Hippocampal formation (tissue), 2 donors: Measurements from ENCODE around the gene SLC6A7.

Source experiments
- DNase-seq, 2 donors: peaks; one replicate each; lab custom pipeline; 2025; lab: John Stamatoyannopoulos, UW

SLC6A7 gene

GRCh38 chr5:150190503-150190979 is 679 bp downstream of the SLC6A7 start:
- DNase-seq, result no peak

DNA sequence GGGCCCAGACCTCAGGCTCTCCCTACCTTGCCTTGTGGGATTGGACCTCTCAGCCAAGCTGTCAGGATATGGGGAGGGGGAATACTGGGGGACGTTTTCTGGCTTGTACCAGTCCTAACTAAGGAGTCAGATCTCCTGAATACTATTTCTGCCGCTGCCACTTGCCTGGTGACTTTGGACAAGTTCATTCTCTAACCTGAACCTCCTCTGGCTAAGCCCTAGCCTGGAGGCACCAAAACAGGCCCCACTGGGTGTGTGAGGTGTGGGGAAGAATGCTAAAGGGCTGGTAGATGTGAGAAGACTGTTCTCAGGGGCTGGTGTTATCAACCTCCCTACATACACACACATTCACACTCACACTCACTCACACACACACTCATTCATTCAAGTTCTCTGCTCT is 1.1 kb downstream of the SLC6A7 start:
- DNase-seq, result no peak

DNA sequence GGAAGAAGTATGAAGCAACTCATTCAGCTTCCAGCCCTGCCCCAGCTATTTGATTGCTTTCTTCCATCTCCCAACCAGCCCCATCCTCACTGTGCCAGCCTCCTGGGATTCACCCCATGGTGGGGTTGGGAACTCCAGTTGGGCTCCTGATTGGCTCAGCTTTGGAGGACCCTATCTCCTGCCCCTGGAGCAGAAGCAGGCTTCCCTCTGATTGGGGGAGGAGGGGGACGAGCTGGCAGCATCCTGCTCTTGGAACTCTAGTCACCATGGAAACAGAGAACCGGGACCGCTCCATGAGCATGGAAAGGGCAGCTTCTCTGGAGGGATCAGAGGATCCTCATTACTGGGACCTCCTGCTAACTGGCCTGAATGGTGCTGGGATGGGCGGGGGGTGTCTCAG is 2.6 kb downstream of the SLC6A7 start:
- DNase-seq, result no peak

DNA sequence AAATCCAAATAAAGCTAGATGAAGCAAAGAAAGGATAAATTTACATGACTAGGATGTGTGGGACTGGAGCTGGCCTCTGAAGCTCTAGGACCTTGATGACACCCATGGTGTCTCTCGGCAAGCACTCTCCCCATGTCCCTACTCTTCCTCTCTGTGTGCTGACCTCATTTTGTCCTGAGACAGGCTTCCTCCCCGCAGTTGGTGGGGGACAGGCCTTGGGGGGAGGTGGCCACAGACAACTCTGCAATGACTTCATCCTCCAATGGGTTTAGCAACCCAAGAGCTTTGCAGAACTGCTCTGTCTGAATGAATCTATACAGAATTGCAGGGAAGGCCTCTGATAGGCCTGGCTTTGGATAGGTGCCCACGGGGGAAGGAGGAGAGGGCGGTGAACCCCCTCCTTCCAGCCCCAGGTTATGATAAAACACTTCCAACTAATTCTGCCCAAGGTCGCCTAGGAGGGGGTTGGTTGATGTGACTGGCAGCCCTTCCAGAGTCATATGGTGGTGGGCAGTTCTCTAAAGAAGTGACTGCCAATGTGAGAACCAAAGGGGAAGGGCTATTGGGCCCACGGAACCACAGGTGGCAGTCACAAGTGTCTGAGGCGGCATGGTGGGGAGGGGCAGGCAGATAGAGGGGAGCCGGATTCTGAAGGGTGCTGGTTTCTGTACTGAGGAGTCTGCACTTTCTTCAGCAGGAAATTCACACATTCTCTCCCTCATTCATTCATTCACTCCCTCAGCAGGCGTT is 6.0 kb downstream of the SLC6A7 start:
- no peak for DNase-seq

GRCh38 chr5:150196514-150196913 is 6.7 kb downstream of the SLC6A7 start:
- DNase-seq, result no peak

DNA sequence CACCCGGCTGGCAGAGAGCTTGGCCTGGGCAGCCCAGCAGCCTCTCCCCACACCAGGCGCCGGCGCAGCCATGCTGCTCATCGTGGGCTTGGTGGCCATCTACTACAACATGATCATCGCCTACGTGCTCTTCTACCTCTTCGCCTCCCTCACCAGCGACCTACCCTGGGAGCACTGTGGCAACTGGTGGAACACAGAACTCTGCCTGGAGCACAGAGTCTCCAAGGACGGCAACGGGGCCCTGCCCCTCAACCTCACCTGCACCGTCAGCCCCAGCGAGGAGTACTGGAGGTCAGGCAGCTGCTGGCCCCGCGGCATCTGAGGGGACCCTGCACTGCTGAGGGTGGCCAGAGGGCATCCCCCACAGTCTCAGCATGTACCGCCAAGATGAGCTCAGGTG is 7.1 kb downstream of the SLC6A7 start:
- DNase-seq, result no peak

- DNase-seq, result no peak
Measured at GRCh38 chr5:150197476-150197875, 7.6 kb downstream of the SLC6A7 start.

DNA sequence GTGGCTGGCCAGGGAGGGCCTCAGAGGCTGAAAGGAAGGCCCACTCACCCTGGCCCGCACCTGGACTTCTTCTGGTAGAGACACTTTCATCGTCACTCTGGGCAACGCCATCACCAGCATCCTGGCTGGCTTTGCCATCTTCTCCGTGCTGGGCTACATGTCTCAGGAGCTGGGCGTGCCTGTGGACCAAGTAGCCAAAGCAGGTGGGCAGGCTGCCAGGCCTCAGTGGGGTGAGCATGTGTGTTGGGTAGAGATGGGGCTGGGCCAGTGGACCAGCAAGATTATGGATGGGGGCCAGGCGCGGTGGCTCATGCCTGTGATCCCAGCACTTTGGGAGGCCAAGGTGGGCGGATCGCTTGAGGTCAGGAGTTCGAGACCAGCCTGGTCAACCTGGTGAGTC is 12.6 kb downstream of the SLC6A7 start:
- DNase-seq, result no peak

GRCh38 chr5:150203832-150204589 is 14.1 kb downstream of the SLC6A7 start:
- no peak for DNase-seq

- no peak for DNase-seq
Measured at GRCh38 chr5:150204590-150204960, 14.7 kb downstream of the SLC6A7 start.

DNA sequence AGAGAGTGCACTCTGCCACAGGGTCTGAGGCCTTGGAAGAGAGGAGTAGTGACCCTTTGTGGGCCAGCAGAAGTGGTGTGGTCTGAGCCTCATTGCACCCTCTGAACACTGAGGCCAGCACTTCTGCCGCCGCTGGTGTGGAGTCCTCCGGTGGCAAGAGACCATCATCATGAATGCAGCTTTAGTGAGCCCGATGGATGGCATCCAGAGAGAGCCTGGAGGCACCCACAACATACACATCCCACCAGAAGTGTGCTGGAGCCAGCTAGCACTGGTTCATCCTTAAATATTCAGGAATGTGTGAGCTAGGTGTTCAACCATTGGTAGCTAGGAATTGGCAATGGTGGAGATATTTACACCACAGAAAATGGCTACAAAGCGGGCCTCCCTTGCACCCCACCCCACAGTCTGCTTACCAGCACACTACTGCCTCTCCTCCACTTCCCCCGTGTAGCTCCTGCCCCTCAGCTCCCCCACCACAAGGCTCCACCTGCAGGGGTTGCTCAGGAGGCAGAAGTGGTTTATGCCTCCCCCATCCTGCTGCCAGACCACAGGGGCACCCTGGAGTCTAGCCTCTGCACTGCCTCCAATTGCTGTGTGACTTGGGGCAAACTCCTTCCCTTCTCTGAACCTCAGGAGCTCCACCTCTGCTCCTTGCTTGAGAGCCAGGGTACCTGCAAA is 16.4 kb downstream of the SLC6A7 start:
- no peak for DNase-seq

GRCh38 chr5:150206779-150207115 is 16.9 kb downstream of the SLC6A7 start:
- no peak for DNase-seq

DNA sequence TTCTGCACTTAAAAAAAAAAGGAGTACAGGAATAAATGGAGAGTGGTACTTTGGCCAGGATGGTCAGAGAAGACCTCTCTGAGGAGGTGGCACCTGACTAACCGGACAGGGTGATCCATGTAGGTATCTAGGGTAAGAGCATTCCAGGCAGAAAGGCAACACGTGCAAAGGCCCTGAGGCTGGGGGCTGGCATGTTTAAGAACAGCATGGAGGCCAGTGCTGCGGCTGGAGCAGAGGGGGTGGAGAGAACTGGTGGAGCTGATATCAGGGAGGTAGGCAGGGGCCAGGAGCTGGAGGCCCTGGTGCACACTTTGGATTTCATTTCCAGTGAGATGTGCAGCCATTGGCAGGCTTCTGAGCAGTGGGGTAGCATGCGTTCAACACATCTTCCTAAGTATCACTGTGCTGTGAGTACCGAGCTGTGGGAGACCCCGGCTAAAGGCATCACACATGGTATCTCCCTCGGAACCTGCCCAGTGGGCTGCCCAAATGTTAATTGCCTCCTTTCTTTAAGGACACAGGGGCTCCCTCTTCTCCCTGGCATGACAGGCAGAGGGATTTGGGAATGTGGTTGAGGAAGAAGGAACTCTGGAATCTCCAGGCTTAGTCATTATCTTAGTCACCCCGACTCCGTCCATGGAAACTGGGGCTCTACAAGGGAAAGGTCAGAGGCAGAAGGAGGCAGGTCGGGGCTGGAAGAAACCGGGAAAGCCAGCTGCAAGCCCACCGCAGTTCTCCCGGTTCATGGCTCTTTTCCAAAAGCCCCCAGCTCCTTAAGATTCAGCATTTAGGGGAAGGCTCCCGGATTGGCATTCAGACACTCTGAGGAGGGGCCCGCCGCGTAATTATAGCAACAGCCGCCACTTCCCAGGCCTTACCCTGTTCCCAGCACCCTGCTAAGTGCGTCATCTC is 18.6 kb downstream of the SLC6A7 start:
- DNase-seq, result no peak

DNA sequence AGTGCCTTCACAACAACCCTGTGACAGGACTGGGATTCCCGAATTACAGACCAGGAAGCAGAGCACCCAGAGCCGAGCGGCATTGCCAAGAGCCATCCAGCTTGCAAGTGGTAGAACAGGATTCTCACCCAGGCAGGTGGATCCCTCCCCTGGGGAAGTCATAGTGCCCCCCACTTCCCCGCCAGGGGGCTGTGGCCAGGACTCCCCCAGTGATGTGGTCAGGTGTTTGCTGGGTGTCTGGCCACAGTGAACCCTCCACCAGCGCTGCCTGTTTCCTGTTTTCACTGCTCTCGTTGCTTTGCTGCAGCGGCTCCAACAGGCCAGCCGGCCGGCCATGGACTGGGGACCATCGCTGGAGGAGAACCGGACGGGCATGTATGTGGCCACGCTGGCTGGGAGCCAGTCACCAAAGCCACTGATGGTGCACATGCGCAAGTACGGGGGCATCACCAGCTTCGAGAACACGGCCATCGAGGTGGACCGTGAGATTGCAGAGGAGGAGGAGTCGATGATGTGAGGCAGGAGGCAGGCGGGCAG is 19.3 kb downstream of the SLC6A7 start:
- no peak for DNase-seq

GRCh38 chr5:150210644-150211043 is 20.8 kb downstream of the SLC6A7 start:
- no peak for DNase-seq

GRCh38 chr5:150211156-150212030 is 21.5 kb downstream of the SLC6A7 start:
- DNase-seq, result no peak

- no peak for DNase-seq
Measured at GRCh38 chr5:150213530-150213929, 23.7 kb downstream of the SLC6A7 start.

GRCh38 chr5:150214289-150214688 is 24.4 kb downstream of the SLC6A7 start:
- no peak for DNase-seq

- no peak for DNase-seq
Measured at GRCh38 chr5:150215979-150216944, 26.4 kb downstream of the SLC6A7 start.
